ENCODE measurements around the gene PRKG2.

Gene PRKG2

DNA sequence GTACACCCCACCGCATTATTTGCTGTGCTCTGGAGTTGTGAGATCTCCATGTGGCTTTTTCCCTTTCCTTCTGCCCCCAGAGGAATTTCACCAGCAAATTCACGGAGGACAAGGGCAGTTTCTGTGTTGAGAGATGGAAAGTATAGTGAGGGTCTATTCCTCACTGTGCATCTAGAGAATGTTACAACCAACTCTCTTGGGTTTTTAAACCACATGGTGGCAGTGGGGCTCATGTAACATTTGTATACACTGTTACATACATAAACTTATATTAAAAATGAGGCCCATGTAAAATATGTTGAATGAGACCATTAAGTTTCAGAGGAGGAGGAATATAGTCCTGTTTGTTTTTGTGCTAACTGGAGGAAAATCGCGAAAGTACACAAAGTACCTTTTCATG is 909 bp upstream of the PRKG2 start:
- TF ChIP-seq, protein P1, sequence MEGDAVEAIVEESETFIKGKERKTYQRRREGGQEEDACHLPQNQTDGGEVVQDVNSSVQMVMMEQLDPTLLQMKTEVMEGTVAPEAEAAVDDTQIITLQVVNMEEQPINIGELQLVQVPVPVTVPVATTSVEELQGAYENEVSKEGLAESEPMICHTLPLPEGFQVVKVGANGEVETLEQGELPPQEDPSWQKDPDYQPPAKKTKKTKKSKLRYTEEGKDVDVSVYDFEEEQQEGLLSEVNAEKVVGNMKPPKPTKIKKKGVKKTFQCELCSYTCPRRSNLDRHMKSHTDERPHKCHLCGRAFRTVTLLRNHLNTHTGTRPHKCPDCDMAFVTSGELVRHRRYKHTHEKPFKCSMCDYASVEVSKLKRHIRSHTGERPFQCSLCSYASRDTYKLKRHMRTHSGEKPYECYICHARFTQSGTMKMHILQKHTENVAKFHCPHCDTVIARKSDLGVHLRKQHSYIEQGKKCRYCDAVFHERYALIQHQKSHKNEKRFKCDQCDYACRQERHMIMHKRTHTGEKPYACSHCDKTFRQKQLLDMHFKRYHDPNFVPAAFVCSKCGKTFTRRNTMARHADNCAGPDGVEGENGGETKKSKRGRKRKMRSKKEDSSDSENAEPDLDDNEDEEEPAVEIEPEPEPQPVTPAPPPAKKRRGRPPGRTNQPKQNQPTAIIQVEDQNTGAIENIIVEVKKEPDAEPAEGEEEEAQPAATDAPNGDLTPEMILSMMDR (IDR thresholded peaks at IDR 0.05; ENCODE audit: insufficient read depth, low read depth, low read length, missing control alignments), result no peak
- H3K4me3 ChIP-seq (ENCODE audit: low read depth, low read length), result no peak overlapping the region
- no peak for DNase-seq (ENCODE audit: low read depth)

DNA sequence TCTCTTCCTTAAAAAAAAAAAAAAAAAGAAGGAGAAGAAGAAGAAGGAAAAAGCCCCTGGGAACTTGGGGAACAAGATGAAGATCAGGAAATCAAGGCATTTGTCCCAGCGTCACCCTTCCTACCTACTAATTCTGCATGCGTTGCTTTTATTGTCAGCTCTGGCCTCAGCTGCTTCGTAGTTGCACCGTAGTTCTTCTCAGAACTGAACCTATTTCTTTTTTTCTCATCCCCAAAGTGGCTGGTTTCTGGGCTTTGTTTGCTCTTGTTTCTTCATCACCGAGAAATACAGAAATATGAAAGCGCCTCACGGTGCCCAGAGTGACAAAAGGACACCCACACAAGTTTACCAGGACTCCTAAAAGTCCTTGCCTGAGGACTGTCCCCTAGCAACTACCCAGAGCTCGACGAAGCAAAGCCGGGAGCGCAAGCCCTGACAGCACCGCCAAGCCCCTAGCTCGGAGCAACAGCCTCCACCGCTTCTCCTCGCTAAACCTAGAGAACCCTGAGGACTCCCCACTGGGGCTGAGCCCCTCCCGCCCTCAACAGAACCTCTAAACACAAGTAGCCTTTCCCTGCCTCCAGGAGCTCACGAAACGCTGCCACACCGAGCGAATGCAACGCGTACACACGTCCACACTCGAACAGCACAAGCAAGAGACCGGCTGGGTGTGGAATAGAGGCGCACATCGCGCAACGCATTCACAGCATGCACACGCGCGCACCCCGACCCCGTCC is 710 bp downstream of the PRKG2 start:
- DNase-seq (ENCODE audit: low read depth), result no peak
- TF ChIP-seq, protein P1 (IDR thresholded peaks at IDR 0.05; ENCODE audit: insufficient read depth, low read depth, low read length, missing control alignments), result no peak
- no peak overlapping the region for H3K4me3 ChIP-seq (ENCODE audit: low read depth, low read length)

DNA sequence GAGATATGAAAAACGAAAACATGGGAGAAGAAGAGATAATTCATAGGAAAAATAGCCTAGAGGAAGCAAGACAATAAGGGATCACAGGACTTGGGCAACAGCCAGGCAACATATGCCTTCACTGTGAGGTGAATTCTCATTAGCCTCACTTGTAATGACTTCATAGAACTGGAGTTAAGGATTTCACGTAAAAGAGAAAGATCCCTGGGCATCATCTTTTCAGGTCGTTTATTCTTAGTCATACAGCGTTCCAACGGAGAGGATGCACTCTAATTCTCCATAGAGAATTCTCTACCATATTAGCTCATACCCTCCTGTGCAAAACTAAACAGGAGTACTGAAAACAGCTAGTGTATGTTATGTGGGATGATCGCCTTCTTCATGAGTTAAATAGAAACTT is 1.4 kb downstream of the PRKG2 start:
- no peak overlapping the region for H3K4me3 ChIP-seq (ENCODE audit: low read depth, low read length)
- no peak for DNase-seq (ENCODE audit: low read depth)
- TF ChIP-seq, protein P1 (IDR thresholded peaks at IDR 0.05; ENCODE audit: insufficient read depth, low read depth, low read length, missing control alignments), result no peak

- DNase-seq (ENCODE audit: low read depth), result no peak
- TF ChIP-seq, protein P1 (IDR thresholded peaks at IDR 0.05; ENCODE audit: insufficient read depth, low read depth, low read length, missing control alignments), result no peak
- no peak overlapping the region for H3K4me3 ChIP-seq (ENCODE audit: low read depth, low read length)
These were observed 3.1 kb downstream of the PRKG2 start for GRCh38 chr4:81211956-81212355.

- DNase-seq (ENCODE audit: low read depth), result no peak
- TF ChIP-seq, protein P1 (IDR thresholded peaks at IDR 0.05; ENCODE audit: insufficient read depth, low read depth, low read length, missing control alignments), result no peak
- no peak overlapping the region for H3K4me3 ChIP-seq (ENCODE audit: low read depth, low read length)
These were observed 7.2 kb downstream of the PRKG2 start for GRCh38 chr4:81207828-81208227.

DNA sequence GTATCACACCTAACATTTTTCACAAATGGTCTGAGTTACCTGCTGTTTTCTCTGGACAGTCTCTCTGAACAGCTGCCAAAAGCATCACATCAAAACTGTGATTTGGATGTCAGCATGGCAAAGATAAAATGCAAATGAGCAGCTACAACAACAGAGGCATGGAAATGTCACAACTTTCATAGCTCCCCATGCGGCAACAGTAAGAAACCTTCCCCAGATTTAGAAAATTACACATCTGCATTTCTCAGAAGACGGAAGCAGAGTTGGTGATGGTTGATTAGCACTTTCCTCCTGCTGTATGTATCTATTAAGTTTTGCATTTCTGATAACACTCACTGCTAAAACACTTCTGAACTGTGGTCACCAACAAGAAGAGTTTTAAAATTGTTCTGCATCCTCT is 9.7 kb downstream of the PRKG2 start:
- H3K4me3 ChIP-seq (ENCODE audit: low read depth, low read length), result no peak overlapping the region
- no peak for DNase-seq (ENCODE audit: low read depth)
- TF ChIP-seq, protein P1 (IDR thresholded peaks at IDR 0.05; ENCODE audit: insufficient read depth, low read depth, low read length, missing control alignments), result no peak

DNA sequence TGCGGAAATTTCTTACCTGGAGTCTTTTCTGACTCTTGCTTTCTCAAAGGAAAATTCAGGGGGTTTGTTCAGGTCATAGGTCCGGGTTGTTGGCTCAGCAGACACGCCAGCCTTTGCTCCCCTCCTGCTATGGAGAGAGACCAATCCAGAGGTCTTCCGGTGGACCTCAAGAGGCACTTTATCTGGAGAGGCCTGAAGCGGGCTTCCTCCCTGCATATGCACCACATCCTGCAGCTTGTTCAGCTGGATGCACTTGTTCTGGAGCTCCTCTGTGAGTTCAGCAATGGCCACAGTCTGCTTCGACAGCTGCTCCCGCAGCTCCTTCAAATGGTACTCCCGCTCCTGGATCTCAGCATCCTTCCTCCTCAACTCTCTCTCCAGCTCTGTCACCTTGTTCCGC is 10.5 kb downstream of the PRKG2 start:
- DNase-seq (ENCODE audit: low read depth), result no peak
- TF ChIP-seq, protein P1 (IDR thresholded peaks at IDR 0.05; ENCODE audit: insufficient read depth, low read depth, low read length, missing control alignments), result no peak
- no peak overlapping the region for H3K4me3 ChIP-seq (ENCODE audit: low read depth, low read length)
